Gastrocnemius medialis (tissue), 4 donors: ENCODE results near the gene CYTH3. TPM values are rescaled to one million over a fixed set of nuclear protein-coding genes. Genes with fewer than 3 reads are reported as not detected.

Experiments used
- ATAC-seq, 2 donors: fragments of 150-250 bp; one replicate each; pipeline ENCODE4 v1.9.1; 2016
- DNase-seq, 2 donors: peaks; one replicate each; pipeline ENCODE4 v3.0.0-alpha.2; 2019
- H3K27ac ChIP-seq, 4 donors: fragments of 200-600 bp; sonication (generic); 1 replicate in 1 of 4; 2 replicates in 3 of 4; pipeline ENCODE4 v1.5.1; 2016 to 2018; ENCODE audit warnings: mild to moderate bottlenecking in 2 of 4, moderate library complexity in 1 of 4
- H3K27me3 ChIP-seq, 3 donors: fragments of 200-600 bp; sonication (generic) in 2 of 3; 1 replicate in 1 of 3; 2 replicates in 2 of 3; pipeline versions ENCODE4 v1.5.1 to v1.6.0; 2016 to 2019; ENCODE audit warnings: mild to moderate bottlenecking in 1 of 3, moderate library complexity in 1 of 3
- H3K36me3 ChIP-seq, 2 donors: fragments of 200-600 bp; sonication (generic) in 1 of 2; one replicate each; pipeline ENCODE4 v1.5.1; 2017 to 2018
- H3K4me1 ChIP-seq, 2 donors: fragments of 200-600 bp; sonication (generic) in 1 of 2; one replicate each; pipeline ENCODE4 v1.5.1; 2016 to 2017; ENCODE audit warnings: mild to moderate bottlenecking in 2 of 2
- H3K4me3 ChIP-seq, 4 donors: fragments of 200-600 bp; sonication (generic) in 3 of 4; 1 replicate in 1 of 4; 2 replicates in 3 of 4; pipeline ENCODE4 v1.5.1; 2016 to 2019; ENCODE audit warnings: mild to moderate bottlenecking in 2 of 4
- H3K9me3 ChIP-seq, 3 donors: fragments of 200-600 bp; sonication (generic) in 2 of 3; 1 replicate in 1 of 3; 2 replicates in 2 of 3; pipeline ENCODE4 v1.5.1; 2016 to 2019
- POLR2A ChIP-seq, 2 donors: fragments of 450-650 bp; IDR thresholded peaks; one replicate each; pipeline ENCODE4 v1.6.1; 2017; ENCODE audit warnings: antibody characterized with exemption in 2 of 2, mild to moderate bottlenecking in 2 of 2, moderate library complexity in 2 of 2
- in situ Hi-C, 4 donors: fragments of 200-750 bp; cut with MboI; loops; one replicate each; pipeline versions ENCODE4 v1.15.0 to v1.8.0; 2017; ENCODE audit warnings: low sequenced_read_pairs in 4 of 4
- intact Hi-C: fragments of 100-400 bp; cut with DNase I; formaldehyde crosslinking; loops from one replicate; pipeline ENCODE4 v1.15.1; 2023; ENCODE audit warnings: low total_unique reads
- total RNA-seq, 4 donors: library from RNA; depleted of rRNA; stranded (reverse); fragments of >200 nt; gene quantifications; one replicate each; pipeline versions ENCODE4 v1.1.0 to v1.2.3, GENCODE V29; 2016
- TF ChIP-seq, protein P1 (sequence below), 5 experiments: fragments of 450-650 bp in 3 of 5; fragments of 200-600 bp in 2 of 5; sonication (generic) in 2 of 5; IDR thresholded peaks in 4 of 5; conservative IDR thresholded peaks in 1 of 5; 1 replicate in 4 of 5; 2 replicates in 1 of 5; pipeline ENCODE4 v1.5.1; 2016 to 2019; ENCODE audit warnings: antibody characterized with exemption in 5 of 5, mild to moderate bottlenecking in 3 of 5, moderate library complexity in 3 of 5

Gene CYTH3
- total RNA-seq, 4 donors from 2014 or later: 14.3 to 20.2 (median 16.7) TPM

DNA sequence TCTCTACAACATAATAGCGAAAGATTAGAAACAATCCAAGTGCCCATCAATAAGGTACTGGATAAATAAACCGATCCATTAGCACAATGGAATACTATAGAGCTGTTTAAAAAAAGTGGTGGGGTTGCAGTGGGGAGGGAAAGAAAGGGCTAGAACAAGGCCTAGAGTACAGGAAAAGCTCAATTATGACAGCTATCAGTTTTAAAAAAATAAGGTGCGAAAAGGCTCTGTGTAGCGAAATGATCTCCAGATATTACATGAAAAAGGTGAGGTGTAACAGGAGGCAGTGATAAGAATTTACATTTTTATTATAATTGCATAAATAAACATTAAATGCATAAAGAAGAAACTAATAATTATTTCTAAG, 30.8 kb downstream of the CYTH3 start:
- ATAC-seq: no peak
- intact Hi-C loops (no loop called here), in situ Hi-C loops (no loop called here)
- Histone ChIP-seq H3K4me3 (no peak overlapping the region), H3K27ac (no peak overlapping the region), H3K4me1 (peaks cover 8 to 12% of the 10 kb centered on the region in 2 donors), H3K9me3 (no peaks in the 10 kb centered on the region), H3K36me3 (no peaks in the 10 kb centered on the region), H3K27me3 (no peaks in the 10 kb centered on the region)
- no peak for TF ChIP-seq POLR2A (IDR thresholded peaks at IDR 0.05)
- TF ChIP-seq, protein P1, sequence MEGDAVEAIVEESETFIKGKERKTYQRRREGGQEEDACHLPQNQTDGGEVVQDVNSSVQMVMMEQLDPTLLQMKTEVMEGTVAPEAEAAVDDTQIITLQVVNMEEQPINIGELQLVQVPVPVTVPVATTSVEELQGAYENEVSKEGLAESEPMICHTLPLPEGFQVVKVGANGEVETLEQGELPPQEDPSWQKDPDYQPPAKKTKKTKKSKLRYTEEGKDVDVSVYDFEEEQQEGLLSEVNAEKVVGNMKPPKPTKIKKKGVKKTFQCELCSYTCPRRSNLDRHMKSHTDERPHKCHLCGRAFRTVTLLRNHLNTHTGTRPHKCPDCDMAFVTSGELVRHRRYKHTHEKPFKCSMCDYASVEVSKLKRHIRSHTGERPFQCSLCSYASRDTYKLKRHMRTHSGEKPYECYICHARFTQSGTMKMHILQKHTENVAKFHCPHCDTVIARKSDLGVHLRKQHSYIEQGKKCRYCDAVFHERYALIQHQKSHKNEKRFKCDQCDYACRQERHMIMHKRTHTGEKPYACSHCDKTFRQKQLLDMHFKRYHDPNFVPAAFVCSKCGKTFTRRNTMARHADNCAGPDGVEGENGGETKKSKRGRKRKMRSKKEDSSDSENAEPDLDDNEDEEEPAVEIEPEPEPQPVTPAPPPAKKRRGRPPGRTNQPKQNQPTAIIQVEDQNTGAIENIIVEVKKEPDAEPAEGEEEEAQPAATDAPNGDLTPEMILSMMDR (IDR thresholded peaks at IDR 0.05 in 4 of 5, conservative IDR thresholded peaks at IDR 0.05 in 1 of 5): no peak
- no peak for DNase-seq

DNA sequence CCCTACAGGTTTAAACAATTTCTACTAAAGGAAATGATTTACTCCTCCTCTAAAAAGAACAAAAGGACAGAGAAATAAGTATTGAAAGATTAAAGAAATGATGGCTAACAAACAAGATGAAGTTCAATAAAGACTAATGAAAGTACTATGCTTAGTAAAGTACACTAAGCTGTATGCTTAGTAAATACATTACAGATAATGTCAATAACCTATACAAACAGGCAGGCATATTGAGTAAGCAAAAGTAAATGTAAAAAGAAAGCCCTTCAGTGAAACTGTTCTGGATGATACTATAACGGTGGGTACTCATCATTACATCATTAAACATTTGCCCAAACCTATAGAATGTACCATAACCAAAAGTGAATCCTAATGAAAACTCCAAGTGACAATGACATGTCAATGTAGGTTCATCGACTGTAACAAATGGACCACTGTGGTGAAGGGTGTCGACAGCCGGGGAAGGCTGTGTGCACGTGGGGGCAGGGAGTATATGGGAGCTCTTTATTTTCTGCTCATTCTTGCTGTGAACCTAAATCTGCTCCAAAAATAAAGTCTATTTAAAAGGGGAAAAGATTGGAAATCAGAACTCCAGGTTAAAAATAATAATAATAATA, 34.0 kb downstream of the CYTH3 start:
- Histone ChIP-seq H3K9me3 (no peaks in the 10 kb centered on the region), H3K36me3 (no peaks in the 10 kb centered on the region), H3K27ac (no peak overlapping the region), H3K27me3 (no peaks in the 10 kb centered on the region), H3K4me1 (peaks cover 4 to 20% of the 10 kb centered on the region in 2 donors), H3K4me3 (no peak overlapping the region)
- ATAC-seq (no peak), DNase-seq (no peak)
- TF ChIP-seq, protein P1 (IDR thresholded peaks at IDR 0.05 in 4 of 5, conservative IDR thresholded peaks at IDR 0.05 in 1 of 5): no peak
- TF ChIP-seq POLR2A (IDR thresholded peaks at IDR 0.05): no peak
- in situ Hi-C loops (no loop called here), intact Hi-C loops (no loop called here)

DNA sequence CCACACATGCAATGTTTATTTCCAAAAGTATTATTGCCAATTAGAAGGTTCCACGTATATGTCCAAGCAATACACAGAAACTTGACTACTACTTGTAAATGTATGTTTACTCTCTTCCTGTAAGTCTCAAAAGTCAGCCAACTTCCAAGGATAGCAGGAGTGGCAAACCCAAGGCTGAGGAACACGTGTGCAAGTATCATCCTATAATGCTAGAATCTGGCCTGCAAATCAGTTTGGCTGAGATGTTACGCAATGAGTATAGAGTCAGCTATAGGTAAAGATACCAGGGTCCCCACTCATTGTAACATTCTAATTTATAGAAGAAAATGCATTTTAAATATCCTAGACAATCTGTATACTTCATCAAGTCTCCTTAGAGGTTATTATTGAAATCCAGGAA, 34.7 kb downstream of the CYTH3 start:
- H3K4me1 ChIP-seq: peaks cover 4 to 26% of the 10 kb centered on the region in 2 donors
- no peaks in the 10 kb centered on the region for H3K9me3 ChIP-seq
- no peaks in the 10 kb centered on the region for H3K36me3 ChIP-seq
- in situ Hi-C loops: no loop called here
- TF ChIP-seq POLR2A (IDR thresholded peaks at IDR 0.05): no peak
- TF ChIP-seq, protein P1 (IDR thresholded peaks at IDR 0.05 in 4 of 5, conservative IDR thresholded peaks at IDR 0.05 in 1 of 5): no peak
- no peak overlapping the region for H3K27ac ChIP-seq
- no peak for DNase-seq
- H3K27me3 ChIP-seq: no peaks in the 10 kb centered on the region
- H3K4me3 ChIP-seq: no peak overlapping the region
- intact Hi-C loops: no loop called here
- no peak for ATAC-seq

DNA sequence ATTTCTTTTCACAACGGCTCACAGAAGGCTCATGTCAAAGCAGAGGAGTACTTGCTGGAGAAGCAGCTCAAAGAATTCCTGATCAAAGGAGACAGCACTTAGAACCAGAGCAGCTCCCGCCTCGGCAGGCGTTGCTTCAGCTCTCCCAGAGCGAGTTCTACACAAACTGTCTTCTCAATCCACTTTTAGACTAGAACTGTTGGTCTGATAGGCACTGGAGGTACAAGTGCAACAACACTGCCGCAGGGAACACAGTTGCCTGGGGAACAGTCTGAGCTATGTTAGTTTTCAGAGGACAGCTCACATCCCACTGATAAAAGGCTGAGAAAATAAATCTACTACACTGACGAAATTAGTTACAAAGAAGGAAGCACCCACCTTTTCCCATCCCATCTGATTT, 35.4 kb downstream of the CYTH3 start:
- Histone ChIP-seq H3K4me1 (peaks cover 6 to 32% of the 10 kb centered on the region in 2 donors), H3K9me3 (no peaks in the 10 kb centered on the region), H3K4me3 (no peak overlapping the region), H3K36me3 (no peaks in the 10 kb centered on the region), H3K27me3 (no peaks in the 10 kb centered on the region), H3K27ac (no peak overlapping the region)
- TF ChIP-seq POLR2A (IDR thresholded peaks at IDR 0.05): no peak
- TF ChIP-seq, protein P1 (IDR thresholded peaks at IDR 0.05 in 4 of 5, conservative IDR thresholded peaks at IDR 0.05 in 1 of 5): no peak
- intact Hi-C loops (no loop called here), in situ Hi-C loops (no loop called here)
- ATAC-seq: no peak
- DNase-seq: no peak
